NCI-H446 (cell line): ENCODE data around the gene ZNF326.
"Not testable (repeated sequence)": the region's sequence is repeated elsewhere in the genome, so short reads cannot be mapped to it uniquely, and the experiment has no call there.

Source experiments
- DNase-seq, 2 experiments: peaks; one replicate each; lab custom pipeline; 2025; lab: John Stamatoyannopoulos, UW

The ZNF326 gene

DNA sequence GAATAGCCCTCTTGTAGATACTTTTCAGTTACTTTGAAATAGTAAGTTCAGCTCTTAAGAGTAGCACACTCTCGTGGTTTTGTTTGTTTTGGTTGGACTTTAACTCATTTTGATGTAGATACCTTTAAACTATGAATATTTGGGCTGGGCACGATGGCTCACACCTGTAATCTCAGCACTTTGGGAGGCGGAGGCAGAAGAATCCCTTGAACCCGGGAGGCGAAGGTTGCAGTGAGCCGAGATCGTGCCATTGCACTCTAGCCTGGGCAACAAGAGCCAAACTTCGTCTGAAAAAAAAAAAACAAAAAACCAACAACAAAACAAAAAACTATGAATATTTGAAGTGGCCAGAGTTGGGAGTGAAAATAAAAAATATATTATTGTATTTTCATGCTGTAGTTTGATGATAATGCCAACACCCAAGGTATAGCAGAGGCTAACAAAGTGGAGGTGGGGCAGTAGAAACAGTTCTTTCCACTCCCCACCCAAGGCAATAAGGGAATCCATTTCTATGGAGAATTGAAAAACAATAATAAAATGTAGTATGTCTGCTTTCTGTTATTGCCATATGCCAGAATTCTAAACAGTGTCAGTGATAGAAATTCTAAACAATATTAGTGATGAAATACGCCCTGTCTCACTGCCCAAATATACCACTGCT, 1.7 kb downstream of the ZNF326 start:
- no peak for DNase-seq

DNA sequence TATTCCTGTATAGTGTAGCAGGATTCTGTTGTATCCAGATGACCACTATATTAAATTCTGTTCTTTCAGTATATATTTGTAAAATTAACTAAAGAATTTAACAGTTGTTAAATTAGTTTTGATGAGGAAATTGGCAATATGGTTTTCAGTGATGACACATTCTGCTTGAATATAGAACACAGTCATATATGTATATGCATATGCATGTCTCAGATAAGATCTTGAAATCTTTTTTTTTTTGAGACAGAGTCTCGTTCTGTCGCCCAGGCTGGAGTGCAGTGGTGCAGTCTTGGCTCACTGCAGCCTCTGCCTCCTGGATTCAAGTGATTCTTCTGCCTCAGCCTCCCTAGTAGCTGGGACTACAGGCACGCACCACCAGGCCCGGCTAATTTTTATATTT, 2.2 kb downstream of the ZNF326 start:
- not testable (repeated sequence) for DNase-seq

DNA sequence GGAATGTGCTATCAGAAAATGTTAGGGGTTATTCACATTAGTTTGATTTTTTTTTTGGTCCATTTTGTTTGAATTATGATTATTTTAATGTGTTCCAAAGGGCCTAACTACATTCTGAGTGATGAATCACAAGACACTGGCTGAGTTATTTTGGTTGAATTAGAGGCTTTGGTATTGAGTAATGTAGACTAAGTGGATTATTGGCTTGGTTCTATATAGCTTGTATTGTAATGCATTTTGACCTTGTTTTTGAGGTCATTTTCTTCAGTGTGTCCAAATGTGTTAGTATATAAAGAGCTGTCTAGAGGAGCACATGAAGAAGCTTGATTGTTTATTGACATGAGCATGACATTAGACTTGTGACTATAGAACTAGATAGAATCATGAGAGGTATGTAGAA, 3.4 kb downstream of the ZNF326 start:
- no peak for DNase-seq

DNA sequence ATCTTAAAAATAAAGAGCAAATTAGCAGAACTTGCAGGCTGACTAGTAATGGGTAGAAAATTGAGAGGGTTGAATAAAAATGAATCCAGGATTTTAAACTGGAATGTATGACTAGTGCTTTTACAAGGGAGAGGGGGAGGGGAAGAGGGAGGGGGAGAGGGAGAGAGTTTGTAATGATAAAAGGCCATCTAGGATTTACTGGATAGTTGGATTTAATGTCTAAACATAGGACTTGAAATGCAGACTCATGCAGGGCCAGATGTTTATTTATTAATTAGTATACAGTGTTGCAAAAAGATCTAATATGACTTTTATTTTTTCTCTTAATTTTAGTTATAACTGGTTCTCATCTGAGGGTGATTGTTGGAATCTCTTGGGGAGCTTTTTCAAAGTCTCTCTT, 4.3 kb downstream of the ZNF326 start:
- no peak for DNase-seq

DNA sequence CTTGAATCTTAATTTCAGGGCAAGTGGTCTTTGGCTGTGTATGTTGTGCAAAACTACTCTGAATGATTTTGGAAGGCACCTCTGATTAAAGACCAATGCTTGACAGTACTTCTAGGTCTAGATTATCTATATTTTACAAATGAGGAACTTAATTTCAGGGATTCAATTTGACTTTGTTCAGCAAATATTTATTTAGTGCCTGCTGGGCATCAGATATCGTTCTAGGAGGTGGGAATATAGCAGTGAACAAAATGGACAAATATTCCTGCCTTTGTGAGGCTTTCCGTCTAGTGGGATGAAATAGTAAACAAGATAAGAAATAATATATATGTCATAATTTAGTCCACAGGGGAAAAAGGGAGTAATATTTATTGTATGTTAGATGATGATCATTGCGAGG, 4.7 kb downstream of the ZNF326 start:
- no peak for DNase-seq

DNA sequence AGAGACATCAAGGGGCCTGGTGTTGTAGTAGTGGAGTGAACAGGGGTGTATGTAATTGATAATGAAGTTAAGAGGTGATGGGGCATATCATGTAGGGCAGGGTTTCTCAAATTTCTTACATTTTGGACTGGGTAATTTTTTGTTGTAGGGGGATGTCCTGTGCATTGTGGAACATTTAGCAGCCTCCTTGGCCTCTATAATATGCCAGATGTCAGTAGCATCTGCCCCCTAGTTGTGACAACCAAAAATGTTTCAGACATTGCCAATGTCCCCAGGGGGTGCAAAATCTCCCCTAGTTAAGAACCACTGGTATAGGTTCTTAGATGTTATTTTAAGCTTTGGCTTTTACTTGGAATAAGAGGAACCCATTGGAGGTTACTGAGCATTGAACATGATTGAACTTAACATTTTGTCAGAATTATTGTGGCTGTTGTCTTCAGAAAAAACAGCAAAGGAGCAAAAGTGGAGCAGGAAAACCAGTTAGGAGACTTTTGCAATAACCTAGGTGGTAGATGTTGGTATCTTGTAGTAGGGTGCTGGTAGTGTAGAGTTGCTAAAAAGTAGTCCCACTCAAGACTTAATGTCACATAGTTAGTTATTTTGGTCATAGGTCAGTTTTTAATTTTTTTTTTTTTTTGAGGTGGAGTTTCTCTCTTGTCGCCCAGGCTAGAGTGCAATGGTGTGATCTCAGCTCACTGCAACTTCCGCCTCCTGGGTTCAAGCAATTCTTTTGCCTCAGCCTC, 6.2 kb downstream of the ZNF326 start:
- DNase-seq: peak; percentile 42 to 80

DNA sequence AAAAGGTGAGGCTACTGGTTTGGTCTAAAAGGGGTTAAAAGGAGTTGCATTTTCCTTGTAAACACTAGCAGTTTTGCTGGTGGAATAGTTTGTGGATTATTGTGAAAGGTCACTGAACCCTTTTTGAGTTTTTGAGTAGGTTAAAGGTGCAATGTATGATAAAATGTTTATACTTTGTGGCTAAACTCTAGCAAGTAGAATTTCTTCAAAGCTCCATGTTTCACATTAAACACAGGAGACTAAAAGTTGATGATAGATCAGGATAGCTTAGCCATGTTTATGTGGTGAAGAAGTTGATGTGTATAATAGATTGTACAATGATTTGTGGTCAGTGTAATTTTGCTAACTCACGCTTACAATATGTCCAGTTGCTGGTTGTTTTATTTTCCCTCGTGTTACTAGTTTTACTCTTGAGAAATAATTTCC, 13.1 kb downstream of the ZNF326 start:
- DNase-seq: no peak

DNA sequence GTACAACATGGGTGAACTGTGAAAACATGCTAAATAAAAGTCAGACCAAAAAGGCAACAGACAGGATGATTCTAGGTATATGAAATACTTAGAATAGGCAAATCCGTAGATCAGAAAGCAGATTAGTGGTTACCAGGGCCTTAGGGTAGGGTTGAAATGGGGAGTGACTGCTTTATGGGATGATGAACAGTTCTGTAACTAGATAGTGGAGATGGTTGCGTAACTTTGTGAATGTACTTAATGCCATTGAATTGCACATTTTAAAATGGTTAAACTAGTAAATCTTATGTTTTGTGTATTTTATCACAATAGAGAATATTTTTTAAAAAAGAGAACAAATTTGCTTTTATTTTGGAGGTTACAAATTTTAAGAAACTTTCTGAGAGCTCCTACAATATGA, 17.4 kb downstream of the ZNF326 start:
- no peak for DNase-seq

DNA sequence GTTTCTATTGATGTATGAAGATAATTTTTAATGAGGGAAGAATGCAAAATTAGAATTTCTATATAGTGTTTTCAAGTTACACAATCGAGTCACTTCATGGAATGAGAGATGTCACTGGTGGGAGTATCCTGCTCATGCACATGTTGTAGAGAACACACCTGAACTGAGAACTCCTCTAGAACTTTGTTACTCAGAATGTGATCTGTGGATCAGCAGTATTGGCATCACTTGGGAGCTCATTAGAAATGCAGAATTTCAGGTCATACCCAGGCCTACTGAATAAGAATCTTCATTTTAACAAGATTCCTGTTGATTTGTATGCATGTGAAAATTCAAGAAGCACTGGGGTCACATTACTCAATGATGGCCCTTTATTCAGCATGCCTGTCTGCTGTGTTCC, 28.8 kb downstream of the ZNF326 start:
- DNase-seq: no peak

DNA sequence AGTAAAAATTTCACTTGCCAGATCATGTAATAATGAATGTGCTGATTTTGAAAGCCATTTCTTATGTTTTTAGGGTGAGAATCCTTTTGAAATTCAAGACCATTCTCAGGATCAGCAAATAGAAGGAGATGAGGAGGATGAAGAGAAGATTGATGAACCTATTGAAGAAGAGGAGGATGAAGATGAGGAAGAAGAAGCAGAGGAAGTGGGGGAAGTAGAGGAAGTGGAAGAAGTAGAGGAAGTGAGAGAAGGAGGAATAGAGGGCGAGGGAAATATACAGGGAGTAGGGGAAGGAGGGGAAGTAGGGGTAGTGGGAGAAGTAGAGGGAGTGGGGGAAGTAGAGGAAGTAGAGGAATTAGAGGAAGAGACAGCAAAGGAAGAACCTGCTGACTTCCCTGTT, 32.4 kb downstream of the ZNF326 start:
- no peak for DNase-seq

DNA sequence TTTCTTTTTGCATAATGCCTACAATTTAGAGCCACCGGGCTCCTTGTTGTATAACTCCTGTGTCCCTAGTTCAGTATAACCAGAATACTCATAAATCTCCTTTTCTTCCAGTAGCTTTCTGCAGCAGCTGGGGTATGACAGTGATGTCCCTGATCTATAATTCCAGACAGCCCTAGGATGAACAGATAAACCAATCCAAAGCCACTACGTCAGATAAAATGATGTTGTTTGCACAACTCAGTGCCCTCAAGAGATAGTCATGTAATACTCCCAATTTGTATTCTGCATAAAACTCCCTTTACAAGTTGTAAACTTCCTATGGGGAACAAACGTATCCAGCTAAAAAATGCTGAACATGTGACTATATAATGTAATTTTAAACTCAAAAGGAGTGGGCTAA, 44.7 kb downstream of the ZNF326 start:
- DNase-seq: no peak

DNA sequence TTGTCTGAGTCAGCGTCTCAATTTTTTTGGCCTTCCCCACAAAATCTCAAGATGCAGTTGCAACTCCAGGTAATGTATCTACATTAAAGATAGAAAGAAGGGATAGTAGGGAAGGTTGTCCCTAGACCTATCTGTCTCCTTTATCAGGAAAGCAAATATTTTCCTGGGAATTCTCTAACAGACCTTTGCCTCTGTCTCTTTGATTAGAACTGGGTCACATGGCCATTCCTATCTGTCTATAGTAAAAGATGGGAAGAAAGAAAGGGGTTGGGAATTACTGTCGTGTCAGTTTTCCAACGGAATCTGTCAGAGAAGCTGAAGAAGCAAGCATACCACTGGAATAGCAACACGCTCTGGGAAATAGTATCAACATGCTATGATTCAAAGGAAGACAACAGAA, 48.7 kb downstream of the ZNF326 start:
- no peak for DNase-seq

DNA sequence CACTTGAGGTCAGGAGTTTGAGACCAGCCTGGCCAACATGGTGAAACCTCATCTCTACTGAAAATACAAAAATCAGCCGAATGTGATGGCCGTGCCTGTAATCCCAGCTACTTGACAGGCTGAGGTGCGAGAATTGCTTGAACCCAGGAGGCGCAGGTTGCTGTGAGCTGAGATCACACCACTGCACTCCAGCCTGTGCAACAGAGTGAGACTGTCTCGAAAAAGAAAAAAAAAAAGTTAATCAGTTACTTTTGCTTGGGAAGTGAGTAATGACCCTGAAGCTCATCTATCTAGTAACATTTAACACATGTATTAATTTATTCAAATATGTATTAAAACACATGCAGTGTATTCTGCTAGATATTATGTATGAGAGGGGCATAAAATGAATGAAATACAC, 49.4 kb downstream of the ZNF326 start:
- no peak for DNase-seq

DNA sequence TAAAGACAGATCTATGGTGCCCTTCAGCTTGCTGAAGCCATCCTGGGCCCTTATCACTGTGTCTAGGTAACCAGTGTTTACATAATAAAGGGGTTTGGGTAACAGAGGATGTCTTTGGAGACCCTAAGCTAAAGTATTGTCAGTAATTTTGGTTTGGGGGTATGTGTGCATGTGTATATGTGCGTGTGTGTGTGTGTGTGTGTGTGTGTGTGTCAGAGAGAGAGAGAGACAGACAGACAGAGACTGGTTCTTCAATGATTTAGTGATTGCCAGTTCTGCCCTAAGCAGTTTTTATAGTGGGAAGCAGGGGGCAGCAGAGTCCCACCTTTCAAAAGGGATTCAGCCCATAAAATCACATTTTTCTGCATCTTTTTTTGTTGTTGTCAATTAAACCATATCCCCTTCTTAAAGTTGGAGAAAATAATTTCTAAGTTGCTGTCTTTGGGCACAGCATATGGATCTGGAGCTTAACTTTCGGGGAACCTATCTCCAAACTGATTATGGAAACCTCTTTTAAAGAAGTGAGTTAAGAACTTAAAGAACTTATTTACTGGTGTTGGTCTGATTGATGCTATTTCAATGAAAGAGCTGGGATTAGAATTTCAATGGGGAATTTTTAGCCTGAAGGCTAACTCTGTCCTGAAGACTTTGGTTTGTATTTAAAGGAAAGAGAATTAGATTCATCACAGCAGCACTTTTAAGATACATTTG, 51.1 kb downstream of the ZNF326 start:
- peak in 1 of 2 experiments; percentile 58 for DNase-seq

DNA sequence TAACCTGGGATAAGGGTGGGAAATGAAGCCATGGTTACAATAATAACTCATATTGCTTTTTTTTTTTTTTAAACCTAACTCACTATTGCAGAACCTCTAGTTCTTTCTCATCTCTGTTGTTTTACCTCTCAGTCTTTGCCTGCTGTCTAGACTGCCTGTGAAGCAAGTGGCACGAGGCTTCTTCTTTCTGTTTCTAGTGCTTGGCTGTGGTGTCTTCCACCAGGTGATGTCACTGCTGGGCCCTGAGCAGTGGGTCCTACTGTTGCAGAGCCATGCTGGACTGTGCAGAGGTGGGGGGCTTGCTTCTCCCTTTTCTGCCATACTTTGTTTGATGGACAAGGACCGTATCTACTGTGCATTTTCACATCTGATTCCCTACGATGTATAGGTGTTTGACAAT, 51.7 kb downstream of the ZNF326 start:
- no peak for DNase-seq

DNA sequence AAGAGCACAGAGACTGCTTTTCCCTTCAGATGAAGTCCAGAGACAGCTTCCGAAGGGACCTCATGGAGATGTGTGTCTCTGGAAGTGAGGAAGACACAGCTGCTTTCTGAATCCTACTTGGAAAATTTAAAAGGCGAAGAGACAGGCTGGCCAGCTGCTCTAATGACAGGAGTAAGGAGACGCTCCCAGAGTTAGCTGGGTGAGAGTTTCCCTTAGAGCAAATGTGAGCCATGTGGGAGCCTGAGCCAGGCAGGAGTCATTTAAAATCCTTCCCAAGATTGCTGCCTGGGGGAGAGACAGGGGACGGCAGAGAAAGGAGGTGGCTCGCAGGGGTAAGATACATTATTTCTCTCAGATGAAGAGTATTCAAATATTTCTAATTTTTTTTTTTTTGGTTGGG, 53.1 kb downstream of the ZNF326 start:
- DNase-seq: no peak

DNA sequence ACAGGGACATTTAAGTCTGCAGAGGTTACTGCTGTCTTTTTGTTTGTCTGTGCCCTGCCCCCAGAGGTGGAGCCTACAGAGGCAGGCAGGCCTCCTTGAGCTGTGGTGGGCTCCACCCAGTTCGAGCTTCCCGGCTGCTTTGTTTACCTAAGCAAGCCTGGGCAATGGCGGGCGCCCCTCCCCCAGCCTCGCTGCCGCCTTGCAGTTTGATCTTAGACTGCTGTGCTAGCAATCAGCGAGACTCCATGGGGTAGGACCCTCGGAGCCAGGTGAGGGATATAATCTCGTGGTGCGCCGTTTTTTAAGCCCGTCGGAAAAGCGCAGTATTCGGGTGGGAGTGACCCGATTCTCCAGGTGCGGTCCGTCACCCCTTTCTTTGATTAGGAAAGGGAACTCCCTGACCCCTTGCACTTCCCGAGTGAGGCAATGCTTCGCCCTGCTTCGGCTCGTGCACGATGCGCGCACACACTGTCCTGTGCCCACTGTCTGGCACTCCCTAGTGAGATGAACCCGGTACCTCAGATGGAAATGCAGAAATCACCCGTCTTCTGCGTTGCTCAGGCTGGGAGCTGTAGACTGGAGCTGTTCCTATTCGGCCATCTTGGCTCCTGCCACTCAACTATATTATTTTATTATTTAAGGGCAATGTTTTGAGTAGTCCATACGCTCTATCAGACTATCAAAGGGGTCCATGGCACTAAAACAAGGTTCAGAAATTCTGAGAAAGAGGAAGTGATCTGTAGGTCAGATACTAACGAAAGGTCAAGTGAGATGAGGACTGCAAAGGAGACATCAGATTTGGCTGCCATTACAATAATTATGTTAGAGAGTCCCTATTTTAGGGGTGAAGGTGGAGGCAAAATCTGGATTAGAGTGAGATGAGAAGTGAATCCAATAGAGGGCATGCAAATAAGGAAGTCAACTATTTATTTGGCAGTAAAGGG, 68.1 kb downstream of the ZNF326 start:
- not testable (repeated sequence) for DNase-seq

DNA sequence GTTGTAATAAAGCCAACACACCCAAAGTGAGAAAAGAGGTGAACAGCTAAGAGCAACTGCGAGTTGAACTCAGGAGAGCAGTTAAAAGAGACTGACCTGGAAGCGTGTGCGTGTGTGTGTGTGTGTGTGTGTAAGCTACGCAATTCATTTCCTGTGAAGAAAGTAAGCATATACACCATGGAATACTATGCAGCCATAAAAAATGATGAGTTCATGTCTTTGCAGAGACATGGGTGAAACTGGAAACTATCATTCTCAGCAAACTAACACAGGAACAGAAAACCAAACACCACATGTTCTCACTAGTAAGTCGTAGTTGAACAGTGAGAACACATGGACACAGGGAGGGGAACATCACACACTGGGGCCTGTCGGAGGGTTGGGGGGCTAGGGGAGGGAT, 69.2 kb downstream of the ZNF326 start:
- DNase-seq: not testable (repeated sequence)

DNA sequence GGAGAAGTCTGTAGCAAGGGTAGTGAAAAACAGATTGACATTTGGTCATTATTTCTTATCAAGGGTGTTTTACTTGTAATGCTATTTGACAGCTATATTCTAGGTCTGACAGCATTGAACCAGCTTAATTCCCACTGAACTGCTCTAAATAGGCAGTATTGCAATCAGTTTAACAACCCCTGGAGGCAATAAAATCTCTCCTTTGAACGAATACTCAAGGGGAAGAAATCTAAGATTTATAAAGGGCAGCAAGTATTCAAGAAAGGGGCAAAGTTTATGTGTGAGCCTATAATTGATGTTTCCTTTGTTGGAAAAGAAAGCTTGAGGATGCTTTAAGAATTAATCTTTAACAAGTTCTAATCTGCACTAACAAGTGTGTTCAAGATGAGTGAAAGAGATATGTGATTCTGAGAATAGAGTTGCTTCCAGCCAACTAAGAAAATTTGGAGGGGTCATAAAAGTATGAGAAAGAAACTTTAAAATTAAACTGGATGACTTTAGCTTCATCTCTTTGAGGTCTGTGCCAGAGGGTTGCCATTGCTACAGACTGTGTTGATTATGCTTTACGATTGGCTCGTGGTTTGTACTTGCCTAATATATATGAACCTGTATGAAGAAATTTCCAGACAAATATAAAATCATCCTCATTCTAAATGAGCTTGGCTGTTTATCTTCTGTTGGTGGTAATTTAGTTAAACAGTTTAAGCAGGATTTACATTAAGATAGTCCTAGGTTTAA, 72.5 kb downstream of the ZNF326 start:
- no peak for DNase-seq

DNA sequence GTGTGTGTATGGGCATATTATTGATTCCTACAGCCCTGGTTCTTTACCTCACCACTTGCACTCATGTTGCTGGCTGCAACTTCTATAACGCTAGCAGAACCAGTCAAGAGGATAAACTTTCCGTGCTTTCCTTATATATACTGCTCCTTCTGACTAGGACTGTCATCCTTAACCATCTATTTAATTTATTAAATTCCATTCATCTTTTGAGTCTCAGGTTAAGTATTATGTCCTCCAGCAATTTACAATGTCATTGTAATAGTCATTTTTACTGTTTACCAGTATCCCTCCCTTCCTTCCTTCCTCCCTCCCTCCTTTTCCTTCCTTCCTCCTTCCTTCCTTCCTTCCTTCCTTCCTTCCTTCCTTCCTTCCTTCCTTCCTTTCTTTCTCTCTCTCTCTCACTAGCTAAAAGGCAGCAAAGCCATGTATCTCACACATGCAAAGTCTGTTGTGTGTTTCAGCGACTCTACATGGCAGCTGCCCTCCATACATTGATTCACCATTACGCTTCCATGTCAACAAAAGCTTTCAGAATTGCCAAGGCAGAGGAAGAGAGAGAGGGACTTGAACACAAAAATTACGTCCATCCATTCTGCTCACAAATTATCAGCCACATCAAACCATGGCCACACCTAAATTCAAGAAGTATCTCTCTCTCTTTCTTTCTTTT, 73.8 kb downstream of the ZNF326 start:
- DNase-seq: no peak

DNA sequence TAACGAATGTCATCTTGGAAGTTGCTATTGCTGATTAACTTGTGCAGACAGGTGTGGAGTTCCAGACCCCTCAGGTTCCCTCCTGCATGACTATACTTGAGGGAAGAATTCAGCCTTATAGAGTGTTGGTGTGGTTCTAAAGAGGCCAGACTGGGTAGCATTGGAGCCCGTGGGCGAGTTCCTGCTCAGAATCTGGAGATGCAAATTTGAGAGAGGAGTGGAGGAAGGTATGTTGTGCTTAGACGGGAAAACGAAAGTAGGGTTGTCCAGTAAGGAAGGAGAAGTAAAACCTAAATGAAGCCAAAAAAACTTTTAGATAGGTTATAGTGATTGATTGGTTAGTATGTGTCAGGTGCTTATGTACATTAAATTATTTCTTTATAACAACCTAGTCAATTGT, 79.2 kb downstream of the ZNF326 start:
- DNase-seq: no peak
